Stimulated activated CD8-positive, alpha-beta memory T cell treated with anti-CD3 and anti-CD28 coated beads, Interleukin-7, amount 100 ng/mL, for 1 hour (primary cell): ENCODE data around the gene EFL1.

Experiments used
- DNase-seq, 2 donors: peaks; one replicate each; pipeline ENCODE4 v3.0.0-alpha.2; 2020; ENCODE audit warnings: low read depth in 2 of 2

EFL1 gene

GRCh38 chr15:82081914-82082762 lies 180.4 kb downstream of the EFL1 start:
- DNase-seq = no peak

- no peak for DNase-seq
Observed at GRCh38 chr15:82080774-82081173, 181.8 kb downstream of the EFL1 start.
